Smooth muscle cell (in vitro differentiated cells): ENCODE data around the gene SYK. TPM values are rescaled to one million over a fixed set of nuclear protein-coding genes. Genes with fewer than 3 reads are reported as not detected.

Experiments
- DNase-seq: peaks from one replicate; lab custom pipeline; 2025; ENCODE audit not compliant: unreplicated experiment; lab: John Stamatoyannopoulos, UW
- H2AFZ ChIP-seq: fragments of 200-600 bp; sonication (generic); 2 replicates; pipeline ENCODE4 v1.6.0; 2016; ENCODE audit warnings: antibody characterized with exemption, low read depth, mild to moderate bottlenecking
- H3F3A ChIP-seq: fragments of 200-600 bp; sonication (generic); 2 replicates; pipeline ENCODE4 v1.6.0; 2017; ENCODE audit warnings: antibody characterized with exemption, low read depth
- H3K27ac ChIP-seq: fragments of 200-600 bp; sonication (generic); 2 replicates; pipeline ENCODE4 v1.5.1; 2016; ENCODE audit warnings: low read depth, mild to moderate bottlenecking
- H3K27me3 ChIP-seq: fragments of 200-600 bp; sonication (generic); 2 replicates; pipeline ENCODE4 v1.6.1; 2016; ENCODE audit warnings: low read depth, mild to moderate bottlenecking
- H3K36me3 ChIP-seq: fragments of 200-600 bp; sonication (generic); 2 replicates; pipeline ENCODE4 v1.5.1; 2016; ENCODE audit warnings: low read depth
- H3K4me1 ChIP-seq: fragments of 200-600 bp; sonication (generic); 2 replicates; pipeline ENCODE4 v1.5.1; 2016; ENCODE audit warnings: low read depth
- H3K4me2 ChIP-seq: fragments of 200-600 bp; sonication (generic); 2 replicates; pipeline ENCODE4 v1.6.0; 2016; ENCODE audit warnings: mild to moderate bottlenecking
- H3K4me3 ChIP-seq: fragments of 200-600 bp; sonication (generic); 2 replicates; pipeline ENCODE4 v1.5.1; 2016; ENCODE audit warnings: mild to moderate bottlenecking
- H3K79me2 ChIP-seq: fragments of 200-600 bp; sonication (generic); 2 replicates; pipeline ENCODE4 v1.6.0; 2016; ENCODE audit warnings: low read depth, mild to moderate bottlenecking
- H3K9ac ChIP-seq: fragments of 200-600 bp; sonication (generic); 2 replicates; pipeline ENCODE4 v1.6.0; 2016; ENCODE audit warnings: low read depth
- H3K9me3 ChIP-seq: fragments of 200-600 bp; sonication (generic); replicated peaks from 2 replicates; pipeline ENCODE4 v1.5.1; 2016; ENCODE audit warnings: low read depth
- H4K20me1 ChIP-seq: fragments of 200-600 bp; sonication (generic); 2 replicates; pipeline ENCODE4 v1.6.0; 2016; ENCODE audit warnings: low read depth
- WGBS: methylation state at CpG from one replicate; pipeline ENCODE4 v1.1.7; 2016; ENCODE audit warnings: low lambda C conversion rate; 5-methylcytosine and 5-hydroxymethylcytosine counted together
- polyA plus RNA-seq: library from polyadenylated mRNA; unstranded; fragments of >200 nt; fragmentation: Nextera tagmentation; extraction: Ambion mirVana; gene quantifications from 2 replicates; pipeline ENCODE4 v1.2.1, GENCODE V29; 2016
- total RNA-seq: library from RNA; depleted of rRNA; stranded (reverse); fragments of >200 nt; gene quantifications from 2 replicates; pipeline ENCODE4 v1.2.3, GENCODE V29; 2014
- TF ChIP-seq, protein P1 (sequence below): fragments of 200-600 bp; sonication (generic); IDR thresholded peaks from 2 replicates; pipeline ENCODE4 v1.5.1; 2017; ENCODE audit warnings: borderline replicate concordance, mild to moderate bottlenecking, antibody characterized with exemption; ENCODE audit not compliant: insufficient read depth, poor library complexity, severe bottlenecking

Gene SYK
- total and polyA plus RNA-seq, 2 experiments from 2014 or later = 0.09 TPM; not detected in 1

DNA sequence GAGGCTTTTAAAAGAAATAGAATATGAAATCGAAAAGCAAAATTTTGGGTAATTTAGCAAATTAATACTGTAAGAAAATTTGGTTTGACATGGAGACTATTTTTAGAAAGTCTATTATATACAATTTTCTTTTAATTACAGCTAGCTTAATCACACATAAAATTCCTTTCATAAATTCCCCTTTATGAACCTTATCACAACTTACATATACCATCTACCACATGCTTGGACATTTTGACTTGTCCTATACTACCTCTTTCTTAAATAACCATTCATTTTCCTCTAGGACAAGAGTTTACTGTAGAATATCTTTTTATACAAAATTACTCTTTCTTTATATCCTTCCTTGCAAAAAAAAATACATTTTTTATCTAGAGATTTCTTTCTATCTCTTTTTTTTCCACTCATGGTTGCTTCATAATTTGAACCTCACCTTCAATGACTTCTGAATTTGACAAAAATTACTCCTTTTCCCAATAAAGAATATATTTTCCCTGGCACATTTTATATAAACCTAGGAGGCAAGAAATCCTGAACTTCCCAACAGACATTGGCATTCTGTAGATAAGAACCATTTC is 34.0 kb upstream of the SYK start:
- Histone ChIP-seq H3K4me3 (no peak overlapping the region), H3F3A (no peaks in the 10 kb centered on the region), H3K27ac (no peak overlapping the region), H3K9ac (no peak overlapping the region), H3K36me3 (no peaks in the 10 kb centered on the region), H3K4me2 (no peak overlapping the region), H2AFZ (no peak overlapping the region), H3K27me3 (no peaks in the 10 kb centered on the region), H3K79me2 (no peaks in the 10 kb centered on the region), H3K9me3 (no peaks in the 10 kb centered on the region), H3K4me1 (no peaks in the 10 kb centered on the region), H4K20me1 (no peaks in the 10 kb centered on the region)
- 85% methylated on average over 1 of the region's 1 CpG for WGBS
- TF ChIP-seq, protein P1, sequence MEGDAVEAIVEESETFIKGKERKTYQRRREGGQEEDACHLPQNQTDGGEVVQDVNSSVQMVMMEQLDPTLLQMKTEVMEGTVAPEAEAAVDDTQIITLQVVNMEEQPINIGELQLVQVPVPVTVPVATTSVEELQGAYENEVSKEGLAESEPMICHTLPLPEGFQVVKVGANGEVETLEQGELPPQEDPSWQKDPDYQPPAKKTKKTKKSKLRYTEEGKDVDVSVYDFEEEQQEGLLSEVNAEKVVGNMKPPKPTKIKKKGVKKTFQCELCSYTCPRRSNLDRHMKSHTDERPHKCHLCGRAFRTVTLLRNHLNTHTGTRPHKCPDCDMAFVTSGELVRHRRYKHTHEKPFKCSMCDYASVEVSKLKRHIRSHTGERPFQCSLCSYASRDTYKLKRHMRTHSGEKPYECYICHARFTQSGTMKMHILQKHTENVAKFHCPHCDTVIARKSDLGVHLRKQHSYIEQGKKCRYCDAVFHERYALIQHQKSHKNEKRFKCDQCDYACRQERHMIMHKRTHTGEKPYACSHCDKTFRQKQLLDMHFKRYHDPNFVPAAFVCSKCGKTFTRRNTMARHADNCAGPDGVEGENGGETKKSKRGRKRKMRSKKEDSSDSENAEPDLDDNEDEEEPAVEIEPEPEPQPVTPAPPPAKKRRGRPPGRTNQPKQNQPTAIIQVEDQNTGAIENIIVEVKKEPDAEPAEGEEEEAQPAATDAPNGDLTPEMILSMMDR = no peak
- DNase-seq = no peak

- no peaks in the 10 kb centered on the region for H3K4me1 ChIP-seq
Measured at GRCh38 chr9:90770182-90770738, 31.4 kb upstream of the SYK start.

DNA sequence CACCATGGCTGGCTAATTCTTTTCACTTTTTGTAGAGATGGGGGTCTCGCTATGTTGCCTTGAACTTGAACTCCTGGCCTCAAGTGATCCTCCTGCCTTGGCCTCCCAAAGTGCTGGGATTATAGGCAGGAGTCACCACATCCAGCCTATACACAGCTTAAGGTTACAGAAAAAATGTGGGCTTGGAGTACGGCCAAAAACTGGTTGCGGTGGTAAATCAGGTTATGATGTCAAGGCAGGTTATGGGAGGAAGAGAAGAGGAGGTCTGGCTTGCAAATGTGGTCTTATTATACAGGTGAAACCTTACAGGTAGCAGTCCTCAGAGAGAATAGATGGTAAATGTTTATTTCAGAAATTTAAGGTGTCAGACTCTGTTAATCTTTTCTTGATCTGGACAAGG is 30.7 kb upstream of the SYK start:
- Histone ChIP-seq H3K27ac (no peak overlapping the region), H3K27me3 (no peaks in the 10 kb centered on the region), H3K9me3 (no peaks in the 10 kb centered on the region), H3K9ac (no peak overlapping the region), H3F3A (no peaks in the 10 kb centered on the region), H3K4me1 (no peaks in the 10 kb centered on the region), H3K4me2 (no peak overlapping the region), H3K79me2 (no peaks in the 10 kb centered on the region), H4K20me1 (no peaks in the 10 kb centered on the region), H3K4me3 (no peak overlapping the region), H3K36me3 (no peaks in the 10 kb centered on the region), H2AFZ (no peak overlapping the region)
- WGBS = 93% methylated on average over 3 of the region's 3 CpGs
- no peak for DNase-seq
- TF ChIP-seq, protein P1 = no peak

More at GRCh38 chr9:90770182-90770738, 31.4 kb upstream of the SYK start:
- 95% methylated on average over 2 of the region's 2 CpGs for WGBS
- Histone ChIP-seq H3K4me3 (no peak overlapping the region), H3K9ac (no peak overlapping the region), H4K20me1 (no peaks in the 10 kb centered on the region), H3K4me2 (no peak overlapping the region), H3K27me3 (no peaks in the 10 kb centered on the region), H3F3A (no peaks in the 10 kb centered on the region), H3K9me3 (no peaks in the 10 kb centered on the region), H3K79me2 (no peaks in the 10 kb centered on the region), H3K27ac (no peak overlapping the region), H2AFZ (no peak overlapping the region), H3K36me3 (no peaks in the 10 kb centered on the region)
- DNase-seq = no peak
- TF ChIP-seq, protein P1 = no peak

DNA sequence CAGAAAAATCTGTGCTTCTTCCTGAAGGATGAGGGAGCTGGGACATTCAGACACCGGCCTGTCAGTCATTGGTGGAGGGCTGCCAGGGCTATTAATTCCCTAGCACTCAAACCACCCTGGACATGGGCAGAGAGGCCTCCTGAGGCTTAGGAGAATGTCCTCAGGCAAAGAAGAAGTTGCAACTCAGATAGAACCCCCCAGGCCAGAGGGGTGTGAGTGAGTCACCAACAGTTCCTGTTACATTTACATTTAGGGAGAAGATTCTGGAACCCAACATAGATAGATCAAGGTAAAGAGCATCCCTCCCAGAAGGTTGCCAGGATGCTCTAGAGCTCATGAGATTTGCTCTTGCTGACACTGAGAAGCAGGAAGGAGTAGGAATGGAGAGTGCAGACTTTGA is 29.2 kb upstream of the SYK start:
- WGBS = 100% methylated on average over 1 of the region's 1 CpG
- H2AFZ ChIP-seq = no peak overlapping the region

More for the DNA sequence above, 29.2 kb upstream of the SYK start:
- DNase-seq = no peak
- TF ChIP-seq, protein P1 = no peak
- Histone ChIP-seq H3K4me1 (no peaks in the 10 kb centered on the region), H3K27me3 (no peaks in the 10 kb centered on the region), H3F3A (no peaks in the 10 kb centered on the region), H3K27ac (no peak overlapping the region), H3K9me3 (no peaks in the 10 kb centered on the region), H3K9ac (no peak overlapping the region), H3K36me3 (no peaks in the 10 kb centered on the region), H3K4me3 (no peak overlapping the region), H3K4me2 (no peak overlapping the region), H4K20me1 (no peaks in the 10 kb centered on the region), H3K79me2 (no peaks in the 10 kb centered on the region)
